Forelimb muscle (tissue), 1 donor: ENCODE data around the gene GRIA1. TPM values are rescaled to one million over a fixed set of nuclear protein-coding genes. Genes with fewer than 3 reads are reported as not detected.

Source experiments
- DNase-seq: peaks from one replicate; pipeline ENCODE4 v3.0.0-alpha.2; 2013; ENCODE audit warnings: low read depth
- polyA plus RNA-seq: library from polyadenylated mRNA; unstranded; fragments of 120-200 nt; gene quantifications from one replicate; pipeline ENCODE4 v1.2.1, GENCODE V29; 2013; ENCODE audit not compliant: insufficient read length

The GRIA1 gene
- polyA plus RNA-seq, 1 donor = 1.0 TPM

GRCh38 chr5:153610811-153611210 is 120.3 kb downstream of the GRIA1 start:
- DNase-seq = no peak

GRCh38 chr5:153613144-153613543 is 122.7 kb downstream of the GRIA1 start:
- DNase-seq = no peak

- DNase-seq = no peak
Observed at GRCh38 chr5:153613672-153614071, 123.2 kb downstream of the GRIA1 start.

GRCh38 chr5:153617190-153617589 is 126.7 kb downstream of the GRIA1 start:
- no peak for DNase-seq

GRCh38 chr5:153618307-153618706 is 127.8 kb downstream of the GRIA1 start:
- no peak for DNase-seq

GRCh38 chr5:153618867-153619266 is 128.4 kb downstream of the GRIA1 start:
- no peak for DNase-seq

- no peak for DNase-seq
Observed at GRCh38 chr5:153619771-153620170, 129.3 kb downstream of the GRIA1 start.

GRCh38 chr5:153623124-153623523 is 132.7 kb downstream of the GRIA1 start:
- DNase-seq = no peak

- DNase-seq = no peak
Observed at GRCh38 chr5:153623751-153624450, 133.4 kb downstream of the GRIA1 start.

- no peak for DNase-seq
Observed at GRCh38 chr5:153624451-153624765, 133.9 kb downstream of the GRIA1 start.

- DNase-seq = no peak
Observed at GRCh38 chr5:153625826-153626354, 135.4 kb downstream of the GRIA1 start.

- DNase-seq = no peak
Observed at GRCh38 chr5:153626836-153627235, 136.4 kb downstream of the GRIA1 start.

- no peak for DNase-seq
Observed at GRCh38 chr5:153629027-153629895, 138.8 kb downstream of the GRIA1 start.

- DNase-seq = no peak
Observed at GRCh38 chr5:153630546-153630945, 140.1 kb downstream of the GRIA1 start.

- no peak for DNase-seq
Observed at GRCh38 chr5:153632748-153633290, 142.3 kb downstream of the GRIA1 start.

GRCh38 chr5:153636670-153637451 is 146.4 kb downstream of the GRIA1 start:
- no peak for DNase-seq

GRCh38 chr5:153640293-153640692 is 149.8 kb downstream of the GRIA1 start:
- DNase-seq = no peak

GRCh38 chr5:153641183-153641688 is 150.8 kb downstream of the GRIA1 start:
- DNase-seq = no peak

- no peak for DNase-seq
Observed at GRCh38 chr5:153654504-153655200, 164.2 kb downstream of the GRIA1 start.

- no peak for DNase-seq
Observed at GRCh38 chr5:153655201-153655510, 164.7 kb downstream of the GRIA1 start.

- DNase-seq = no peak
Observed at GRCh38 chr5:153658149-153658548, 167.7 kb downstream of the GRIA1 start.
